HG03064 (cell line): ENCODE results near the gene TRMU.

Source experiments
- ATAC-seq: cut with Tn5 transposase; IDR thresholded peaks from one replicate; pipeline ENCODE4 v1.9.1; 2021; ENCODE audit warnings: low read depth; ENCODE audit not compliant: unreplicated experiment

The TRMU gene

GRCh38 chr22:46354993-46355305 is 19.4 kb downstream of the TRMU start:
- no peak for ATAC-seq

- ATAC-seq = no peak
Observed at GRCh38 chr22:46355369-46355995, 20.0 kb downstream of the TRMU start.

GRCh38 chr22:46355996-46356471 is 20.5 kb downstream of the TRMU start:
- no peak for ATAC-seq

GRCh38 chr22:46356496-46357480 is 21.3 kb downstream of the TRMU start:
- no peak for ATAC-seq

GRCh38 chr22:46357711-46358520 is 22.4 kb downstream of the TRMU start:
- no peak for ATAC-seq

- no peak for ATAC-seq
Observed at GRCh38 chr22:46358766-46359165, 23.3 kb downstream of the TRMU start.

- ATAC-seq = no peak
Observed at GRCh38 chr22:46359362-46359761, 23.8 kb downstream of the TRMU start.

- ATAC-seq = no peak
Observed at GRCh38 chr22:46360097-46360496, 24.6 kb downstream of the TRMU start.

- ATAC-seq = no peak
Observed at GRCh38 chr22:46360891-46361290, 25.4 kb downstream of the TRMU start.

GRCh38 chr22:46361826-46362202 is 26.3 kb downstream of the TRMU start:
- no peak for ATAC-seq

- no peak for ATAC-seq
Observed at GRCh38 chr22:46362203-46362933, 26.9 kb downstream of the TRMU start.

GRCh38 chr22:46362934-46363515 is 27.5 kb downstream of the TRMU start:
- no peak for ATAC-seq

- ATAC-seq = no peak
Observed at GRCh38 chr22:46363611-46364321, 28.3 kb downstream of the TRMU start.

- ATAC-seq = no peak
Observed at GRCh38 chr22:46364341-46365165, 29.0 kb downstream of the TRMU start.

GRCh38 chr22:46365166-46365624 is 29.7 kb downstream of the TRMU start:
- ATAC-seq = no peak

- ATAC-seq = no peak
Observed at GRCh38 chr22:46366327-46366731, 30.8 kb downstream of the TRMU start.

- ATAC-seq = no peak
Observed at GRCh38 chr22:46366801-46367706, 31.5 kb downstream of the TRMU start.
